HepG2 (cell line): ENCODE data around the gene ZC3H4. TPM values are rescaled to one million over a fixed set of nuclear protein-coding genes. Genes with fewer than 3 reads are reported as not detected.
A peak's percentile ranks its signal among the peaks of the same experiment; 100 is the strongest.

Experiments
- AKAP8 ChIP-seq: sonication (generic); formaldehyde crosslinking; IDR thresholded peaks from 2 replicates; pipeline ENCODE4 v1.5.1; 2020; ENCODE audit warnings: mild to moderate bottlenecking, missing genetic modification reagents
- FOXP4 ChIP-seq: sonication (generic); formaldehyde crosslinking; IDR thresholded peaks from 2 replicates; pipeline ENCODE4 v1.4.0; 2020; ENCODE audit warnings: missing genetic modification reagents
- IKZF4 ChIP-seq: sonication (generic); formaldehyde crosslinking; IDR thresholded peaks from 2 replicates; pipeline ENCODE4 v1.5.1; 2020; ENCODE audit warnings: borderline replicate concordance, mild to moderate bottlenecking, low read depth, missing genetic modification reagents; ENCODE audit errors: not compliant biosample characterization
- NFKBIZ ChIP-seq: IDR thresholded peaks from 2 replicates; pipeline ENCODE4 v1.6.1; 2018; ENCODE audit warnings: missing genetic modification reagents, missing compliant biosample characterization
- PAWR ChIP-seq: sonication (generic); formaldehyde crosslinking; IDR thresholded peaks from 2 replicates; pipeline ENCODE4 v1.4.0; 2020; ENCODE audit warnings: missing genetic modification reagents, mild to moderate bottlenecking, borderline replicate concordance
- PITX1 ChIP-seq: sonication (generic); formaldehyde crosslinking; IDR thresholded peaks from 2 replicates; pipeline ENCODE4 v1.5.1; 2020; ENCODE audit warnings: mild to moderate bottlenecking, missing genetic modification reagents
- PRDM10 ChIP-seq: sonication (generic); formaldehyde crosslinking; IDR thresholded peaks from 2 replicates; pipeline ENCODE4 v1.4.0; 2020; ENCODE audit warnings: low read depth, missing genetic modification reagents
- RFXAP ChIP-seq: sonication (generic); formaldehyde crosslinking; IDR thresholded peaks from 2 replicates; pipeline ENCODE4 v1.4.0; 2020; ENCODE audit warnings: missing genetic modification reagents, borderline replicate concordance
- SALL1 ChIP-seq: sonication (generic); formaldehyde crosslinking; IDR thresholded peaks from 2 replicates; pipeline ENCODE4 v1.8.0; 2022; ENCODE audit warnings: mild to moderate bottlenecking, missing genetic modification reagents
- SIN3A ChIP-seq: IDR thresholded peaks from 2 replicates; pipeline ENCODE4 v1.6.1; 2011; ENCODE audit warnings: low read depth, mild to moderate bottlenecking, control low read depth, low read length, borderline replicate concordance
- SOX5 ChIP-seq: IDR thresholded peaks from 2 replicates; pipeline ENCODE4 v1.6.1; 2016; ENCODE audit warnings: borderline replicate concordance
- SP5 ChIP-seq: IDR thresholded peaks from 2 replicates; pipeline ENCODE4 v1.6.1; 2016; ENCODE audit warnings: low read depth, borderline replicate concordance
- THAP8 ChIP-seq: sonication (generic); formaldehyde crosslinking; IDR thresholded peaks from 2 replicates; pipeline ENCODE4 v1.5.1; 2020; ENCODE audit warnings: missing genetic modification reagents, mild to moderate bottlenecking, borderline replicate concordance
- THYN1 ChIP-seq: sonication (generic); formaldehyde crosslinking; IDR thresholded peaks from 2 replicates; pipeline ENCODE4 v1.8.1; 2023; ENCODE audit warnings: low read depth, mild to moderate bottlenecking, moderate library complexity, missing genetic modification reagents, borderline replicate concordance
- U2AF1 ChIP-seq: fragments of 200-400 bp; formaldehyde crosslinking; optimal IDR thresholded peaks from 2 replicates; pipeline ENCODE3; 2017; ENCODE audit warnings: mild to moderate bottlenecking, low read depth, low read length
- ZBTB7B ChIP-seq: sonication (generic); formaldehyde crosslinking; IDR thresholded peaks from 2 replicates; pipeline ENCODE4 v1.4.0; 2020; ENCODE audit warnings: missing genetic modification reagents
- ZSCAN9 ChIP-seq: IDR thresholded peaks from 2 replicates; pipeline ENCODE4 v1.6.1; 2016; ENCODE audit warnings: borderline replicate concordance
- polyA plus RNA-seq, 8 experiments: library from polyadenylated mRNA; depleted of rRNA in 3 of 8; stranded (reverse) in 7 of 8; unstranded in 1 of 8; fragments of >200 nt; fragmentation: Illumina TruSeq in 4 of 8; extraction: Trizol in 4 of 8; gene quantifications; 2 replicates each; pipeline versions ENCODE4 v1.2.1 to v1.2.3, GENCODE V29; 2011 to 2016; ENCODE audit warnings: low read depth in 4 of 8, missing spikeins in 1 of 8, mixed read lengths in 1 of 8; ENCODE audit not compliant: insufficient read depth in 1 of 8
- total RNA-seq, 5 experiments: library from RNA; depleted of rRNA; stranded (reverse); fragments of >200 nt; fragmentation: Illumina TruSeq; extraction: Trizol; gene quantifications; 2 replicates each; pipeline ENCODE4 v1.2.3, GENCODE V29; 2016; ENCODE audit warnings: low read depth in 1 of 5
- TF ChIP-seq, protein P1 (sequence below): IDR thresholded peaks from 2 replicates; pipeline ENCODE4 v1.6.1; 2012; ENCODE audit warnings: low read length, improper control_type of control experiment

The ZC3H4 gene
- total and polyA plus RNA-seq, 2 of the 13 experiments (the other 11 are each of a cell fraction or from before 2014, with no cell fraction given), result 1.8 to 10.7 TPM

DNA sequence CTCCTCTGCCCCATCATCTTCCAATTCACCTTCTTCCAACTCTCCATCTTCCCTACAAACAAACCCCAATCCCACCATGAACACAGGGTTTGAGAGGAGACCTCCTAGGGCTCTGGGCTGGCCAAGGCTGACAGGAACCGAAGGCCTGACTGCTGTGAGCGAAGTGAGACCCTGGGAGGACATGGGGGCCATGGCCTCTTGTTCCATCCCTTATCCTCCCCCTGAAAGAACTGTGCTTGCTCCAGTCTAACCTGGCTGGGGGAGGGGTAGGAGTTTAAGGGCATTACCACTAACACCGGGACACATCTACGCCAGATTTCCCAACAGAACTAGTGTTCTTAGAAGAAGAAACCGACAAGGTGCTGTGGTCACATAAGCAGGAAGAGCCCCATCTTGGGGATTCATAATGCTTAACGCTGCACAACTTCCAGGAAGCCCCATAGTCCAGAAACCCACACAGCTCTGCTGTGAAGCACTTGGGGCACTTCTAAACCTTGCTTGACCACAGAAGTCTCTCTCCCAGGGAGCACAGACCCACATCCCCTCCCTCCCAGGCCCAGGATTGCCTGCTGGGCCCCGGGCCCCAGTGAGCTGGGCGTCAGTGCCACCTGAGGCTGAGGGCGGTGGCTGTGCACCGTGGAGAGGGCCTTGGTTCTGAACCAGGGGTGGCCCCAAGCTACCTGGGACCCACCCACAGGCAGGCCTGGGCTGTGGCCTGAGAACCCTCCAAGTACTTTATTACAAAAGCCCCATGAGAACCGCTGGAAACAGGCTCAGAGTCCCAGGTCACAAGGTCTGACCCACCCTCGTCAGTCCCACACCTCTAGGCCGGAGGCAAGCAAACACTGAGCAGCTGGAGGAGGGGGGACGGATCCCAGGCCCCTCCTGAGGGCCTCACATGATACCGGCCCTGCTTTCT, 18.8 kb downstream of the ZC3H4 start (continued):
- no peak for TF ChIP-seq ZSCAN9 (CRISPR knock-in tag)
- TF ChIP-seq ZBTB7B (CRISPR knock-in tag), result peak; percentile 49; the same call in 1 of the 2 replicates
- no peak for TF ChIP-seq PAWR (CRISPR knock-in tag)
- TF ChIP-seq AKAP8, result 0 out of 2 replicates have a peak, but pooled peaks have one; percentile 40
- TF ChIP-seq SOX5, result peak; percentile 53; the same call in 1 of the 2 replicates
- TF ChIP-seq SP5 (CRISPR knock-in tag), result 0 out of 2 replicates have a peak, but pooled peaks have one; percentile 64
- TF ChIP-seq SIN3A, result no peak
- peak; percentile 52; the same call in 1 of the 2 replicates for TF ChIP-seq SALL1
- TF ChIP-seq U2AF1, result no peak
- no peak for TF ChIP-seq NFKBIZ (CRISPR knock-in tag)
- no peak for TF ChIP-seq IKZF4
- TF ChIP-seq PRDM10, result 0 out of 2 replicates have a peak, but pooled peaks have one; percentile 46
- TF ChIP-seq, protein P1, sequence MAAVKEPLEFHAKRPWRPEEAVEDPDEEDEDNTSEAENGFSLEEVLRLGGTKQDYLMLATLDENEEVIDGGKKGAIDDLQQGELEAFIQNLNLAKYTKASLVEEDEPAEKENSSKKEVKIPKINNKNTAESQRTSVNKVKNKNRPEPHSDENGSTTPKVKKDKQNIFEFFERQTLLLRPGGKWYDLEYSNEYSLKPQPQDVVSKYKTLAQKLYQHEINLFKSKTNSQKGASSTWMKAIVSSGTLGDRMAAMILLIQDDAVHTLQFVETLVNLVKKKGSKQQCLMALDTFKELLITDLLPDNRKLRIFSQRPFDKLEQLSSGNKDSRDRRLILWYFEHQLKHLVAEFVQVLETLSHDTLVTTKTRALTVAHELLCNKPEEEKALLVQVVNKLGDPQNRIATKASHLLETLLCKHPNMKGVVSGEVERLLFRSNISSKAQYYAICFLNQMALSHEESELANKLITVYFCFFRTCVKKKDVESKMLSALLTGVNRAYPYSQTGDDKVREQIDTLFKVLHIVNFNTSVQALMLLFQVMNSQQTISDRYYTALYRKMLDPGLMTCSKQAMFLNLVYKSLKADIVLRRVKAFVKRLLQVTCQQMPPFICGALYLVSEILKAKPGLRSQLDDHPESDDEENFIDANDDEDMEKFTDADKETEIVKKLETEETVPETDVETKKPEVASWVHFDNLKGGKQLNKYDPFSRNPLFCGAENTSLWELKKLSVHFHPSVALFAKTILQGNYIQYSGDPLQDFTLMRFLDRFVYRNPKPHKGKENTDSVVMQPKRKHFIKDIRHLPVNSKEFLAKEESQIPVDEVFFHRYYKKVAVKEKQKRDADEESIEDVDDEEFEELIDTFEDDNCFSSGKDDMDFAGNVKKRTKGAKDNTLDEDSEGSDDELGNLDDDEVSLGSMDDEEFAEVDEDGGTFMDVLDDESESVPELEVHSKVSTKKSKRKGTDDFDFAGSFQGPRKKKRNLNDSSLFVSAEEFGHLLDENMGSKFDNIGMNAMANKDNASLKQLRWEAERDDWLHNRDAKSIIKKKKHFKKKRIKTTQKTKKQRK, result no peak
- peak; percentile 52; the same call in 1 of the 2 replicates for TF ChIP-seq FOXP4
- no peak for TF ChIP-seq THYN1 (CRISPR knock-in tag)
- no peak for TF ChIP-seq THAP8 (CRISPR knock-in tag)
- TF ChIP-seq PITX1 (CRISPR knock-in tag), result 0 out of 2 replicates have a peak, but pooled peaks have one; percentile 17
- TF ChIP-seq RFXAP (CRISPR knock-in tag), result 0 out of 2 replicates have a peak, but pooled peaks have one; percentile 64
